Caco-2 (cell line): ENCODE results near the gene FRMD3. TPM values are rescaled to one million over a fixed set of nuclear protein-coding genes. Genes with fewer than 3 reads are reported as not detected.

ENCODE experiments used
- BruUV-seq: library from RNA; stranded (reverse); fragments of 400-500 nt; replicated peaks from 2 replicates; lab custom pipeline; 2021; lab: Mats Ljungman, UMichigan
- CTCF ChIA-PET: fragments of 300-600 bp; sonication (Branson Sonifier 250); formaldehyde crosslinking; loops from one replicate; lab custom pipeline; 2022; ENCODE audit warnings: antibody characterized with exemption; lab: Charles Lee
- POLR2A ChIA-PET: fragments of 300-600 bp; sonication (Branson Sonifier 250); formaldehyde crosslinking; loops from one replicate; lab custom pipeline; 2022; ENCODE audit warnings: antibody characterized with exemption; lab: Charles Lee
- DNase-seq, 2 experiments: peaks; one replicate each; pipeline versions ENCODE4 v3.0.0 to v3.0.0-alpha.2; 2020 to 2022
- H3K27me3 ChIP-seq: replicated peaks from 2 replicates; pipeline ENCODE4 v1.6.0; 2011; ENCODE audit warnings: low read length; ENCODE audit not compliant: control insufficient read depth, insufficient read depth
- H3K36me3 ChIP-seq: 2 replicates; pipeline ENCODE4 v1.5.1; 2011; ENCODE audit warnings: low read length; ENCODE audit not compliant: control insufficient read depth, insufficient read depth
- H3K4me1 ChIP-seq: fragments of 250-450 bp; sonication (Bioruptor Pico); 2 replicates; pipeline ENCODE4 v1.5.1; 2020; ENCODE audit warnings: mild to moderate bottlenecking
- H3K4me3 ChIP-seq: 2 replicates; pipeline ENCODE4 v1.5.1; 2011; ENCODE audit warnings: low read depth, mild to moderate bottlenecking, control low read depth, low read length
- H3K9me3 ChIP-seq: fragments of 250-450 bp; sonication (Bioruptor Pico); 2 replicates; pipeline ENCODE4 v1.5.1; 2020; ENCODE audit warnings: mild to moderate bottlenecking, moderate library complexity
- H3K27ac Mint-ChIP-seq: one replicate; pipeline ENCODE4 v1.8.0; 2022; ENCODE audit warnings: mixed read lengths; ENCODE audit not compliant: unreplicated experiment
- H3K27me3 Mint-ChIP-seq: one replicate; pipeline ENCODE4 v1.8.0; 2022; ENCODE audit warnings: mixed read lengths; ENCODE audit not compliant: insufficient read depth, unreplicated experiment
- H3K36me3 Mint-ChIP-seq: one replicate; pipeline ENCODE4 v1.8.0; 2022; ENCODE audit warnings: mild to moderate bottlenecking, mixed read lengths; ENCODE audit not compliant: insufficient read depth, unreplicated experiment
- H3K4me1 Mint-ChIP-seq: one replicate; pipeline ENCODE4 v1.8.0; 2022; ENCODE audit warnings: low read depth, mixed read lengths; ENCODE audit not compliant: unreplicated experiment
- H3K4me3 Mint-ChIP-seq: one replicate; pipeline ENCODE4 v1.8.0; 2022; ENCODE audit warnings: mild to moderate bottlenecking, moderate library complexity, mixed read lengths; ENCODE audit not compliant: unreplicated experiment
- H3K9me3 Mint-ChIP-seq: one replicate; pipeline ENCODE4 v1.8.0; 2022; ENCODE audit warnings: mixed read lengths; ENCODE audit not compliant: unreplicated experiment
- intact Hi-C: fragments of 100-400 bp; cut with micrococcal nuclease; formaldehyde crosslinking; loops from one replicate; pipeline ENCODE4 v1.10.0; 2022; ENCODE audit not compliant: unreplicated experiment
- total RNA-seq: library from RNA; stranded (reverse); gene quantifications from 2 replicates; pipeline ENCODE4 v1.2.3, GENCODE V29; 2022
- TF ChIP-seq, protein P1 (sequence below), 2 experiments: fragments of 200-600 bp in 1 of 2; IDR thresholded peaks; 1 replicate in 1 of 2; 2 replicates in 1 of 2; pipeline versions ENCODE4 v1.5.1 to v1.8.0; 2011 to 2022; ENCODE audit warnings: antibody characterized with exemption in 1 of 2, control low read depth in 1 of 2, inconsistent platforms in 1 of 2, low read depth in 1 of 2, low read length in 1 of 2, mild to moderate bottlenecking in 1 of 2, moderate library complexity in 1 of 2; ENCODE audit not compliant: insufficient read depth in 1 of 2, severe bottlenecking in 1 of 2, unreplicated experiment in 1 of 2

FRMD3 gene
- total RNA-seq, 1 experiment from 2014 or later = not detected

- POLR2A ChIA-PET = no interaction called here
- H3K4me1 Mint-ChIP-seq = no peaks in the 10 kb centered on the region
- no peak for DNase-seq
- H3K36me3 ChIP-seq = no peaks in the 10 kb centered on the region
- CTCF ChIA-PET = no interaction called here
- no peak overlapping the region for H3K4me3 ChIP-seq
- H3K4me3 Mint-ChIP-seq = no peak overlapping the region
- peaks cover 2% of the 10 kb centered on the region for H3K27me3 Mint-ChIP-seq
- no peaks in the 10 kb centered on the region for H3K36me3 Mint-ChIP-seq
- no peaks in the 10 kb centered on the region for H3K9me3 ChIP-seq
- TF ChIP-seq, protein P1, sequence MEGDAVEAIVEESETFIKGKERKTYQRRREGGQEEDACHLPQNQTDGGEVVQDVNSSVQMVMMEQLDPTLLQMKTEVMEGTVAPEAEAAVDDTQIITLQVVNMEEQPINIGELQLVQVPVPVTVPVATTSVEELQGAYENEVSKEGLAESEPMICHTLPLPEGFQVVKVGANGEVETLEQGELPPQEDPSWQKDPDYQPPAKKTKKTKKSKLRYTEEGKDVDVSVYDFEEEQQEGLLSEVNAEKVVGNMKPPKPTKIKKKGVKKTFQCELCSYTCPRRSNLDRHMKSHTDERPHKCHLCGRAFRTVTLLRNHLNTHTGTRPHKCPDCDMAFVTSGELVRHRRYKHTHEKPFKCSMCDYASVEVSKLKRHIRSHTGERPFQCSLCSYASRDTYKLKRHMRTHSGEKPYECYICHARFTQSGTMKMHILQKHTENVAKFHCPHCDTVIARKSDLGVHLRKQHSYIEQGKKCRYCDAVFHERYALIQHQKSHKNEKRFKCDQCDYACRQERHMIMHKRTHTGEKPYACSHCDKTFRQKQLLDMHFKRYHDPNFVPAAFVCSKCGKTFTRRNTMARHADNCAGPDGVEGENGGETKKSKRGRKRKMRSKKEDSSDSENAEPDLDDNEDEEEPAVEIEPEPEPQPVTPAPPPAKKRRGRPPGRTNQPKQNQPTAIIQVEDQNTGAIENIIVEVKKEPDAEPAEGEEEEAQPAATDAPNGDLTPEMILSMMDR (IDR thresholded peaks at IDR 0.05; ENCODE audit: insufficient read depth in 1 of 2, low read depth in 1 of 2, low read length in 1 of 2, severe bottlenecking in 1 of 2, unreplicated experiment in 1 of 2) = no peak
- no peak overlapping the region for H3K27ac Mint-ChIP-seq
- no peaks in the 10 kb centered on the region for H3K4me1 ChIP-seq
- no TSS peak for BruUV-seq
- intact Hi-C loops = no loop called here
- no peaks in the 10 kb centered on the region for H3K27me3 ChIP-seq
- H3K9me3 Mint-ChIP-seq = no peaks in the 10 kb centered on the region
Observed at GRCh38 chr9:83401328-83401900, 136.8 kb downstream of the FRMD3 start.

GRCh38 chr9:83396813-83397212 is 141.4 kb downstream of the FRMD3 start:
- POLR2A ChIA-PET = no interaction called here
- CTCF ChIA-PET = no interaction called here
- H3K9me3 Mint-ChIP-seq = no peaks in the 10 kb centered on the region
- no peak overlapping the region for H3K4me3 Mint-ChIP-seq
- intact Hi-C loops = no loop called here
- Histone ChIP-seq H3K4me3 (no peak overlapping the region), H3K4me1 (no peaks in the 10 kb centered on the region), H3K36me3 (no peaks in the 10 kb centered on the region), H3K27me3 (no peaks in the 10 kb centered on the region), H3K9me3 (no peaks in the 10 kb centered on the region)
- no peaks in the 10 kb centered on the region for H3K4me1 Mint-ChIP-seq
- DNase-seq = no peak
- no peaks in the 10 kb centered on the region for H3K36me3 Mint-ChIP-seq
- TF ChIP-seq, protein P1 (IDR thresholded peaks at IDR 0.05; ENCODE audit: insufficient read depth in 1 of 2, low read depth in 1 of 2, low read length in 1 of 2, severe bottlenecking in 1 of 2, unreplicated experiment in 1 of 2) = no peak
- H3K27me3 Mint-ChIP-seq = no peaks in the 10 kb centered on the region
- no TSS peak for BruUV-seq
- H3K27ac Mint-ChIP-seq = no peak overlapping the region

DNA sequence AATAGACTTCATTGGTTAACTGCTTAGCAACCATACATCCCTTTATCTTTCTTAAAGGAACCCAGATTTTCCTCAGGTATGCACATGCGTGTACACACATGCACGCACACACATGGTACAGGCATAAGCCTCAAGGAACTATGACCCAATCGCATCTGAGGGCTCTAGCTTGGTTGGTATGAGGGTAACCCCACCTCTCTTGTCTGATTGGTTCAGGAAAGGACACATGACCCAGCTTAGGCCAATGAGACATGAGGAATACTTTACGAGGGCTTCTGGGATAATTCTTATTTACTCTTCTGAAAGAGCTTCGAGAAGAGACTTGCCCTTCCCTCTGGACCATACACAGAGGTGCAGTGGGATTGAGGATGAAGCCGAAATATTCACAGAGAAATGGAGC is 141.9 kb downstream of the FRMD3 start:
- Histone ChIP-seq H3K36me3 (no peaks in the 10 kb centered on the region), H3K27me3 (no peaks in the 10 kb centered on the region), H3K4me3 (no peak overlapping the region), H3K4me1 (no peaks in the 10 kb centered on the region), H3K9me3 (no peaks in the 10 kb centered on the region)
- no peak overlapping the region for H3K4me3 Mint-ChIP-seq
- no peaks in the 10 kb centered on the region for H3K9me3 Mint-ChIP-seq
- ChIA-PET POLR2A (no interaction called here), CTCF (no interaction called here)
- H3K27me3 Mint-ChIP-seq = no peaks in the 10 kb centered on the region
- TF ChIP-seq, protein P1 (IDR thresholded peaks at IDR 0.05; ENCODE audit: insufficient read depth in 1 of 2, low read depth in 1 of 2, low read length in 1 of 2, severe bottlenecking in 1 of 2, unreplicated experiment in 1 of 2) = no peak
- DNase-seq = no peak
- H3K36me3 Mint-ChIP-seq = no peaks in the 10 kb centered on the region
- intact Hi-C loops = no loop called here
- H3K27ac Mint-ChIP-seq = no peak overlapping the region
- no peaks in the 10 kb centered on the region for H3K4me1 Mint-ChIP-seq
- no TSS peak for BruUV-seq
